ENCODE data around the gene EID2B.
A peak's percentile ranks its signal among the peaks of the same experiment; 100 is the strongest.

EID2B gene

GRCh38 chr19:39531834-39532232 is 819 bp downstream of the EID2B start:
- DNase-seq, result no peak

- DNase-seq, result no peak
These were observed 7.4 kb downstream of the EID2B start for GRCh38 chr19:39525205-39525604.

GRCh38 chr19:39524495-39524894 is 8.2 kb downstream of the EID2B start:
- DNase-seq, result peak; percentile 73 to 90 (median 80)

GRCh38 chr19:39520541-39521484 is 11.8 kb downstream of the EID2B start:
- DNase-seq, result no peak

GRCh38 chr19:39518975-39519374 is 13.7 kb downstream of the EID2B start:
- DNase-seq, result no peak

- DNase-seq, result no peak
These were observed 14.2 kb downstream of the EID2B start for GRCh38 chr19:39518458-39518857.

- no peak for DNase-seq
These were observed 15.2 kb downstream of the EID2B start for GRCh38 chr19:39517432-39517831.

- peak in 3 of 4 experiments; percentile 25 to 35 (median 29) for DNase-seq
These were observed 16.4 kb downstream of the EID2B start for GRCh38 chr19:39516270-39516669.

- no peak for DNase-seq
These were observed 17.0 kb downstream of the EID2B start for GRCh38 chr19:39515551-39516191.

GRCh38 chr19:39514840-39515550 is 17.7 kb downstream of the EID2B start, which contains the start of gene SELENOV:
Gene SELENOV, plus strand, starts transcription at chr19:39515139. Its CDS starts 74 bp downstream, at chr19:39515213.
- no peak for DNase-seq

- no peak for DNase-seq
These were observed 19.7 kb downstream of the EID2B start for GRCh38 chr19:39512988-39513387.

GRCh38 chr19:39509233-39509632 is 23.4 kb downstream of the EID2B start:
- DNase-seq, result no peak

- DNase-seq, result no peak
These were observed 24.0 kb downstream of the EID2B start for GRCh38 chr19:39508629-39509028.

- no peak for DNase-seq
These were observed 24.8 kb downstream of the EID2B start for GRCh38 chr19:39507715-39508364.

- peak; percentile 48 to 80 (median 66) for DNase-seq
These were observed 25.5 kb downstream of the EID2B start for GRCh38 chr19:39506944-39507714.

- DNase-seq, result no peak
These were observed 26.1 kb downstream of the EID2B start for GRCh38 chr19:39506598-39506943.

GRCh38 chr19:39502640-39503417 is 29.8 kb downstream of the EID2B start:
- peak; percentile 82 to 92 (median 87) for DNase-seq

- DNase-seq, result no peak
These were observed 31.3 kb downstream of the EID2B start for GRCh38 chr19:39501340-39501739.

GRCh38 chr19:39500543-39500942 is 32.1 kb downstream of the EID2B start:
- no peak for DNase-seq

- no peak for DNase-seq
These were observed 32.7 kb downstream of the EID2B start for GRCh38 chr19:39499932-39500331.

Data from suppressor macrophage (primary cell).